GM18868 (cell line): ENCODE measurements around the gene ATP5F1B.

ENCODE experiments used
- ATAC-seq: cut with Tn5 transposase; IDR thresholded peaks from one replicate; pipeline ENCODE4 v1.9.1; 2021; ENCODE audit warnings: mild to moderate bottlenecking, moderate library complexity; ENCODE audit not compliant: unreplicated experiment

The ATP5F1B gene

GRCh38 chr12:56645717-56646446 is at the start of gene ATP5F1B:
TSS of gene ATP5F1B (minus strand) at chr12:56645984. CDS start at chr12:56645963, 21 bp downstream.
- peak; percentile 98 for ATAC-seq

- no peak for ATAC-seq
These were observed 48.4 kb upstream of the ATP5F1B start for GRCh38 chr12:56694161-56694560.

- no peak for ATAC-seq
These were observed 43.0 kb upstream of the ATP5F1B start for GRCh38 chr12:56688846-56689109.

GRCh38 chr12:56688129-56688845 is 42.5 kb upstream of the ATP5F1B start, which contains the start of gene PTGES3:
TSS of gene PTGES3 (minus strand) at chr12:56688284. CDS start at chr12:56687999, 285 bp downstream.
- peak; percentile 74 for ATAC-seq

GRCh38 chr12:56687223-56688128 is 41.7 kb upstream of the ATP5F1B start:
- ATAC-seq: peak; percentile 29

- ATAC-seq: no peak
These were observed 39.1 kb upstream of the ATP5F1B start for GRCh38 chr12:56684745-56685359.

- ATAC-seq: no peak
These were observed 36.5 kb upstream of the ATP5F1B start for GRCh38 chr12:56682323-56682722.

GRCh38 chr12:56679883-56680575 is 34.2 kb upstream of the ATP5F1B start:
- ATAC-seq: no peak

GRCh38 chr12:56678852-56679251 is 33.1 kb upstream of the ATP5F1B start:
- no peak for ATAC-seq

- peak; percentile 72 for ATAC-seq
These were observed 31.9 kb upstream of the ATP5F1B start for GRCh38 chr12:56677680-56678079.

- no peak for ATAC-seq
These were observed 31.2 kb upstream of the ATP5F1B start for GRCh38 chr12:56676851-56677580.

- no peak for ATAC-seq
These were observed 25.8 kb upstream of the ATP5F1B start for GRCh38 chr12:56671608-56672007.

- ATAC-seq: no peak
These were observed 25.1 kb upstream of the ATP5F1B start for GRCh38 chr12:56670836-56671235.

- no peak for ATAC-seq
These were observed 22.3 kb upstream of the ATP5F1B start for GRCh38 chr12:56668197-56668457.

GRCh38 chr12:56661979-56662638 is 16.3 kb upstream of the ATP5F1B start:
- no peak for ATAC-seq

GRCh38 chr12:56661560-56661959 is 15.8 kb upstream of the ATP5F1B start:
- no peak for ATAC-seq

- peak; percentile 59 for ATAC-seq
These were observed 13.1 kb upstream of the ATP5F1B start for GRCh38 chr12:56658921-56659320.

GRCh38 chr12:56657416-56658379 is 11.9 kb upstream of the ATP5F1B start:
- ATAC-seq: peak; percentile 56
